CD4-positive, alpha-beta T cell treated with Interleukin-6 for 4 hours (primary cell): ENCODE measurements around the gene KISS1R.

ENCODE experiments used
- DNase-seq: peaks from one replicate; pipeline ENCODE4 v3.0.0-alpha.2; 2020; ENCODE audit warnings: mixed read lengths

KISS1R gene

DNA sequence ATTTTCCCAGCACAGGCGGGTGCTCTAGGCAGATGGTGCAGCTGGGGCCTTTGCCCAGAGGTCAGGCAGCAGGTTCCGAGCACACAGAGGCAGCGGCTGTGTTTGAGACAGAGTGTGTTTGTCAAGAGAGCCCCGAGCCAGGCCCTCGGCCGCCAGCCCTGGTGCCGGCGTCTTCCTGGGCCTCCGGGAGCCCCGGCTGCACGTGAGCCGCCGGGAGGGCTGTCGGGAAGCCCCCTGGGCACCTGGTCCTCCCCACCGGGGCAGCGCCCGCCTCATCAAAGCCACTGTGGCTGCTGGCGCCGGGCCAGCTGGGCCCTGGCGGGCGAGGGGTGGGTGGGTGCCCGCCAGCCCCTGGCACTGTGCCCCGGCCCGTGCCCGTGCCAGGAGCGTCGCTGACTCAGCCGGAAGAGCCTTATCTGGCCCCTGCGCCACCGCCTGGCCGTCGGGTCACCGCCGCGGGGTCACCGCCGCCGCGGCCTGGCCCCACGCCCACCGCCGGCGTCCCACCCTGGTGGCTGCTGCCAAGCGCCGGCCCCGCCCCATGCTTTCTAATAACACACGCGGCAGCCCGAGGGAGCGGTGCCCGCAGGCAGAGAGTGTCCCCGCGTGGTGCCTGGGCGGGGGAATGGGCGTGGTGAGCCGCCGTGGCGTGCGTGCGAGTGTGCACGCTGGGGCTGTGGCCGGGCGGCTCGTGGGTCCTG is 23.6 kb downstream of the KISS1R start:
- DNase-seq, result peak; percentile 84

DNA sequence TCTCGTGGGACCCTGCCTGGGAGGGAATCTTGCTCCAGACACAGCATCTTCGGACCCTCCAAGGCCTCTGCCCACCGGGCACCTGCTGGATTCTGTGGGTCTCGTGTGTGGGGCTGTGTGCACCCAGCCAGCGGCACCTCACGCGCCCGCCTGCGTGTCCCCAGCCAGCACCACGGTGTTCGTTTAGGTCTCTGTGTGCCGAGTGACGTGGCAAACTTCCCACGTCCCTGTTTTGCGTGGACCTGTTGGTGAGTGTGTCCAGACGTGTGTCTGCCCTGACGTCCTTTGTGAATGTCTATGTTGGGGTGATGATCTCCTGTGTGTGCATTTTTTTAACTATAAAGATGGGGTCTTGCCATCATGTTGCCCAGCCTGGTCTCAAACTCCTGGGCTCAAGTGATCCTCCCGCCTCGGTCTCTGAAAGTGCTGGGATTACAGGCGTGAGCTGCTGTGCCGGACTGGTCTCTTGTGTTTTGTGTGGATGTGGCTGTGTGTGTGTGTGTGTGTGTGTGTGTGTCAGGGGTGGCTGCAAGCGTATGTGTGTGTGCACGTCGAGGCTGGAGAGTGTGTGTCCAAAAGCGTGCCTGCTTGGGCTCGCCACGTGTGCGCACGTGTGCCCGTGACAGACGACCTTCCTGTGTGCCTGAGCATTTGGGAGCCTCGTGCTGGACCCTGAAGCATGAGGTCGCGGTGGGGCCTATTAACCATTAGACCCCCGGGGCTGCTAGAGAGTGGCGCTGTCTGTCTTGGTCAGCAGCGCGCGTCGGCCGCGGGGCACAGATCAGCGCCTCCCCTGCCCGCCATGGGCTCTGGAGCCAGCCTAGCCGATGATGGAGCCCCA is 24.4 kb downstream of the KISS1R start:
- no peak for DNase-seq

DNA sequence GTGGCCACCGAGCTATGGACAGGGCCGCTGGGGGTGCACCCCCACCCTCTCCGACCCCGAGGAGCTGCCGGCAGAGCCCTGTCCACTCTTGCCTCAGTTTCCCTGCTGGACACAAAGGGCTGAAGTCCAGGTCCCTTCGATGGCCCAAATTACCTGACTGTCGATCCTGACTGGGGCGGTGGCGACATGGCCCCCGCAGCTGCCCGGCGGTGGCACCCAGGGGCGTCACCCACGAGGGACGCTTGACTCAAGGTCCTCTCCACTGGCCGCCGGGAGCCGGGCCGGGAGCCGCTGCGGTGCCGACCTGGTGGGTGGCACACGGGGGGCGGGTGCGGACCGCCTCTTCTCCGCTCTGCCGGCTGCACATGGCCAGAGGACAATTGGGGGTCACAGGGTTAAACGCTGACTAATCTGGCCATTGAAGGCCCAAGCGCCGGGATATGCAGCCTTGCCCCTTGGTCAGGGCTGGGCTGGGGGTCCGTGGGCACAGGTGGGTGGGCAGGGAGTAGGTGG is 25.1 kb downstream of the KISS1R start:
- no peak for DNase-seq

DNA sequence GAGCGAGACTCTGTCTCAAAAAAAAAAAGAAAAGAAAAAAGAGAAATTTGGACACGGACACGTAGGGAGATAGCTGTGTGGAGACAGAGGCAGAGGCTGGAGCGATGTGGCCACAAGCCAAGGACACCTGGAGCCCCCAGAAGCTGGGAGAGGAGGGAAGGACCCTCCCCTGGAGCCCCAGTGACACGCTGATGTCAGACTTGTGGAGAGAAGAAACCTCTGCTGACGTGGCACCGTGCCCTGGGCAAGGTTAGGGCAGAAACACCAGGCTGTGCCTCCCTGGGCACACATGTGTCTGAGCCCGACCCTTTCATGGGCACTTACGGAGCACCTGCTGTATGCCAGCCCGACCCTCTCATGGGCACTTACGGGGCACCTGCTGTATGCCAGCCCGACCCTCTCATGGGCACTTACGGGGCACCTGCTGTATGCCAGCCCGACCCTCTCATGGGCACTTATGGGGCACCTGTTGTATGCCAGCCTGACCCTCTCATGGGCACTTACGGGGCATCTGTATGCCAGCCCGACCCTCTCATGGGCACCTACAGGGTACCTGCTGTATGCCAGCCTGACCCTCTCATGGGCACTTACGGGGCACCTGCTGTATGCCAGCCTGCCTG is 26.5 kb downstream of the KISS1R start:
- no peak for DNase-seq

- DNase-seq, result no peak
Observed at GRCh38 chr19:944171-944567, 27.0 kb downstream of the KISS1R start.

- no peak for DNase-seq
Observed at GRCh38 chr19:944663-945241, 27.6 kb downstream of the KISS1R start.

DNA sequence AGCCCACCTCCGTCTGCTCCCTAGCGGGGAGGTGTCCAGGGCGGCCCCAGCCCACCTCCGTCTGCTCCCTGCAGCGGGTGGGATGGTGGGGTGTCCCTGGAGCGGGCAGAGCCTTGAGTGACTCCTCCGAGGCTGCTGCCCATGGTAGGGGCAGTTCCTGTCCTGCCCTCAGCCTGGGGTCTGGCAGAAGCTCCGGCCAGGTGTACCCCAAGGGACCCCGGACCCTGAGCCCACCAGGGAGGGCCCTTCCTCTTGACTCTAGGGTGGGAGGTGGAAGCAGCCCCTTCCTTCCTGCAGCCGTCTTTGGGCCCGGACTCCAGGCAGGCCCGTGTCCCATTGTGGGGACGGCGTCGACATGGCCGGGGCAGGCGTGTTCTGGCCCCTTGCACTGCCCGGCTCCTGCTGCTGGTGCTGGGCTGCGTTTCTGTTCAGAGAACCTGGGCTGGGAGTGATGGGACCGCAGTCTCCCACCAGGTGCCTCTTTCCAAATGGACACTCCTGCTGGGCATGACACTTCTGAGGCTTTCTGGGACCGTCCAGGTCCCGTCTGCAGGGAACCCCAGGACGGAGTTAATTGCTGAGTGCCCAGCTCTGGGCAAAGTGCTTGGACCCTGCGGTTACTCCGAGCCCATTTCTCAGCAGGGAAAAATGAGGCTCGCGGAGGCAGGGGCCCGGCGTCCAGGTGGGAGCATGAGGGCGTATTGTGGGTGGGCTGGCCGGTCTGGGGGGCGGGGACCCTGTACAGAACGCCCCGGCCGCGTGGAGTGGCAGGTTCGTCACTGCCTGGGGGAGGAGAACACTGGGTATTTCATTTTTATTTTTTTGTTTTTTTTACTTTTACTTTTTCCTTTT is 28.5 kb downstream of the KISS1R start:
- no peak for DNase-seq

- no peak for DNase-seq
Observed at GRCh38 chr19:947090-947706, 30.1 kb downstream of the KISS1R start.

DNA sequence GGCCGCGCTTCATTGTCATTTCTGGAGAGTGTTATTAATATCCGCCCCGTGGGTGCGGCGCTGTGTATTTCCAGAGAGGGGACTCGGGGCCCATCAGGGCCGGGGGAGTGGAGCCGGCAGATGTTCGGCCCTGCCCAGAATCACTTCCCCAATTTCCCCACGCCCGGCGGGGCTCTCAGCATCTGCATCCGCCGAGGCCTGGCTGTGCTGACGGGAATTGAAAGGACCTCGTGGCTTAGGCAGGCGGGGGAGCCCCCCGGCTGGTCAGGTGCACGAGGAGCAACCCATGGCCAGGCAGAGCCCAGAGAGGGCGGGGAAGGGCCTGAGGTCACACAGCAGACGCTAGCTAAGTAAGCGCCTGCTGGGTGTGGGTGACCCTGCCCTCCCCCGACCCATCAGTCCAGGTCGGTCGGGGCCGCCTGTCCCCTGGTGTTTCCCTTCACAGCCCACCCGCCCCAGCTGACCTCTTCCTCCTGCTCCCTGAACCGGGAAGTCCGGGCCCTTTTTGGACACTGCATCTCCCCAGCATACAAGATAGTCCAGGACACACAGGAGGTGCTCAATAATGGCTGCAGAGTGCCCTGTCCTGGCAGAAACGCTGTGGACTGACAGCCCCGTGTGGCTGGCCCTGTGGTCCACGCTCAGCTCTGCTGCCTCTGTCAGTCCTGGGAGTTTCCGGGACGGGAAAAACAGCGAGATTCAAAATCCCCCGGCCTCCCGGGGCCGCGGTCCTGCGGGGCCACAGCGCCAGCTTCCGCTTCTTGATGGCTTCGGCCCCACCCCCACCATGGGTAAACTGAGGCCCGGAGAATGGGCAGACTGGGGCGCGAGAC is 30.8 kb downstream of the KISS1R start:
- DNase-seq, result no peak

- DNase-seq, result no peak
Observed at GRCh38 chr19:948842-949496, 31.8 kb downstream of the KISS1R start.

DNA sequence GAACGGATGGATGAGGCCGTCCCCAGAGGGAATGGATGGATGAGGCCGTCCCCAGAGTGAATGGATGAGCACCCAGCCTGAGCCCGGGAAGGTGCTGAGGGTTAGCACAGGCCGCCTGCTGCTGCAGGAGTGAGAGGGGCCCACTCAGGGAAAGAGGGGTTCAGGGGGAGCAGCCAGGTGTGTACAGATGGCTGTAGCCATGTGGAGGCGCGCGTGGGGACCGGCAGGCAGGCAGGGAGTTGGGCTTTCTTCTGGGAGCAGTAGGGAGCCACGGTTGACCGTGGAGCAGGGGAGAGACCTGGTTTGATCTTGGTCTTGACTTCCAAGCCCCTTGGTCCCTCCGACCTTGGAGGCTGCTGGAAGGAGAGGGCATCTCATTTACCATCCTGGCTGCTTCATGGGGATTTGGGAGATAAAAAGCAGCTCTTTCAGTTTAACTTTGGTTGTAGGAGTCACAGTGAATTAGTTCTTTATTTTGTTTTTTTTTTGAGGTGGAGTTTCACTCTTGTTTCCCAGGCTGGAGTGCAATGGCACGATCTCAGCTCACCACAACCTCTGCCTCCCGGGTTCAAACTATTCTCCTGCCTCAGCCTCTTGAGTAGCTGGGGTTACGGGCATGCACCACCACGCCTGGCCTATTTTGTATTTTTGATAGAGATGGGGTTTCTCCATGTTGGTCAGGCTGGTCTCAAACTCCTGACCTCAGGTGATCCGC is 33.4 kb downstream of the KISS1R start:
- no peak for DNase-seq

DNA sequence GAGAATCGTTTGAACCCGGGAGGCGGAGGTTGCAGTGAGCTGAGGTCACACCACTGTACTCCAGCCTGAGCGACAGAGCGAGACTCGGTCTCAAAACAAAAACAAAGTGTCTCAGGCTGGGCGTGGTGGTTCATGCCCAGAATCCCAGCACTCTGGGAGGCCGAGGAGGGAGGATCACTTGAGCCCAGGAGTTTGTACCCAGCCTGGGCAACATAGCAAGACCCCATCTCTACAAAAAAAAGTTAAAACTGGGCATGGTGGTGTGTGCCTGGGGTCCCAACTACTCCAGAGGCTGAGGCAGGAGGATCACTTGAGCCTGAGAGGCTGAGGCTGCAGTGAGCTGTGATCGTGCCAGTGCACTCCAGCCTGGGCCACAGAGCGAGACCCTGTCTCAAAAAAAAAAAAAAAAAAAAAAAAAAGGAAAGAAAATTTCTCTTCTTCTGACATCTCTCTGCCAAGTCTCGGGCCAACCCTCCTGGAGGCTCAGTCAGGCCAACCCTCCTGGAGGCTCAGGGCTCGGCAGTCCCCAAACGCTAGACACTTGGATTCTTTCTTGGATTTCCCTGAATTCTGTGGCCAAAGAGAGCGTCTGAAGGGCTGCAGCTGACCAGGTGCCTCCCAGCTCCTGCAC is 35.0 kb downstream of the KISS1R start:
- DNase-seq, result no peak

GRCh38 chr19:952680-953444 is 35.7 kb downstream of the KISS1R start:
- DNase-seq, result peak; percentile 39

DNA sequence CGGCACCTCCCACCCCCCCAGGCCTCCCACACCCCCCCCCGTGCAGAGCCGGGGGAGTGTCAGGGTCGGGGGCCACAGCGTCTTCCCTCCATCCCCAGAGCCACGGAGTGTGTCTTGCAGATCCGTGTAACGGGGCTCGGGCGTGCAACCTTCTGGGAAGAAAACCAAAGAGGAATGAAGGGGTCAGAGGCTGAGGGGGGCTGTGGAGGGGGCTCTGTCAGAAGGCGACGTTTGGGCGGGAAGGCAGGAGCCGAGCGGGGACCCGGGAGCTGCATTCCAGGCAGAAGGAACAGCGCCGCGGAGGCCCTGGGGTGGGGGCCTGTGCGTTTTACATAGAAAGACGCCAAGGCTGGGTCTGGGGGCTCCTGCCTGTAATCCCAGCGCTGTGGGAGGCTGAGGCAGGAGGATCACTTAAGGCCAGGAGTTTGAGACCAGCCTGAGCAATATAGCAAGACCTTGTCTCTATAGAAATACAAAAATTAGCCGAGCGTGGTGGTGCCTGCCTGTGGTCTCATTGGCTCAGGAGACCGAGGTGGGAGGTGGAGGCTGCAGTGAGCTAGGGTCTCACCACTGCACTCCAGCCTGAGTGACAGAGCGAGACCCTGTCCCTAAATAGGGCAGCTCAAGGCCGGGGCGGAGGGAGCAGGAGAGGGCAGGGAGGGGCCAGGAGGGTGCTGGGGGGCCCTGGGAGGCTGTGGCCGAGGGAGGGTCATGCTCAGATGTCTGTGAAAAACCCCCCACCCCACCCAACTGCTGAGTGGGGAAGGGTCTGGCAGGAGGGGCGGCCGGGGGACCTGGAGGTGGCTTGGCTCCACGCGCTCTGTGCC is 36.5 kb downstream of the KISS1R start:
- DNase-seq, result no peak

GRCh38 chr19:954272-954671 is 37.1 kb downstream of the KISS1R start:
- DNase-seq, result no peak

GRCh38 chr19:954672-955494 is 37.8 kb downstream of the KISS1R start:
- DNase-seq, result no peak
